Right renal pelvis (tissue), 4 donors: Measurements from ENCODE around the gene MS4A10. TPM values are rescaled to one million over a fixed set of nuclear protein-coding genes. Genes with fewer than 3 reads are reported as not detected.

Experiments used
- DNase-seq, 4 donors: peaks; one replicate each; pipeline ENCODE4 v3.0.0-alpha.2; 2013; ENCODE audit warnings: low read depth in 4 of 4, low spot score in 3 of 4, missing footprints in 1 of 4
- polyA plus RNA-seq, 4 donors: library from polyadenylated mRNA; unstranded; fragments of 120-200 nt; gene quantifications; one replicate each; pipeline ENCODE4 v1.2.1, GENCODE V29; 2013; ENCODE audit not compliant: insufficient read length in 4 of 4

Gene MS4A10
- polyA plus RNA-seq, 4 donors = 0.09 to 0.30 (median 0.14) TPM

GRCh38 chr11:60845338-60845737, 60.2 kb downstream of the MS4A10 start:
- DNase-seq = no peak

GRCh38 chr11:60847281-60847680, 62.1 kb downstream of the MS4A10 start:
- no peak for DNase-seq

- no peak for DNase-seq
Observed at GRCh38 chr11:60847896-60848295, 62.8 kb downstream of the MS4A10 start.

GRCh38 chr11:60848714-60849151, 63.6 kb downstream of the MS4A10 start:
- no peak for DNase-seq

- no peak for DNase-seq
Observed at GRCh38 chr11:60849641-60850520, 64.7 kb downstream of the MS4A10 start.

Other genes with a start within 250 kb of the MS4A10 start
- gene MS4A8, start 85.7 kb upstream of the MS4A10 start, polyA plus RNA-seq = not detected
- gene MS4A18, start 60.6 kb upstream of the MS4A10 start, polyA plus RNA-seq = not detected
- not detected for gene MS4A15, start 28.5 kb upstream of the MS4A10 start, polyA plus RNA-seq
- 10 to 100 TPM; 19.4 to 24.3 (median 20.8) TPM for gene CCDC86, start 56.8 kb downstream of the MS4A10 start, polyA plus RNA-seq
- under 1 TPM; 0.14 to 0.26 (median 0.22) TPM for gene PTGDR2, start 70.6 kb downstream of the MS4A10 start, polyA plus RNA-seq
- gene ZP1, start 82.2 kb downstream of the MS4A10 start, polyA plus RNA-seq = under 1 TPM in 3 of 4 donors, not detected in 1; 0.06 to 0.64 (median 0.32) TPM
- 100 to 1,000 TPM; 113 to 136 (median 124) TPM for gene PRPF19, start 121.3 kb downstream of the MS4A10 start, polyA plus RNA-seq
- 100 to 1,000 TPM in 1 of 4 donors, 10 to 100 TPM in 3; 83.6 to 104 (median 91.9) TPM for gene TMEM109, start 128.8 kb downstream of the MS4A10 start, polyA plus RNA-seq
- 100 to 1,000 TPM in 1 of 4 donors, 10 to 100 TPM in 3; 63.6 to 102 (median 66.0) TPM for gene TMEM132A, start 139.1 kb downstream of the MS4A10 start, polyA plus RNA-seq
- gene SLC15A3, start 166.8 kb downstream of the MS4A10 start, polyA plus RNA-seq = 10 to 100 TPM; 19.8 to 25.9 (median 21.0) TPM
- 1 to 10 TPM in 2 of 4 donors, under 1 TPM in 2; 0.67 to 1.6 (median 1.0) TPM for gene CD6, start 186.3 kb downstream of the MS4A10 start, polyA plus RNA-seq